HUES6 (cell line): ENCODE results near the gene MYO3B.
"Not testable (repeated sequence)": the region's sequence is repeated elsewhere in the genome, so short reads cannot be mapped to it uniquely, and the experiment has no call there.

Source experiments
- H3K27ac ChIP-seq: 2 replicates; pipeline ENCODE4 v1.7.0; 2013; ENCODE audit warnings: low read depth, mild to moderate bottlenecking, low read length, inconsistent platforms
- H3K27me3 ChIP-seq: 2 replicates; pipeline ENCODE4 v1.6.1; 2013; ENCODE audit warnings: low read length; ENCODE audit not compliant: control insufficient read depth, insufficient read depth
- H3K36me3 ChIP-seq: 2 replicates; pipeline ENCODE4 v1.6.1; 2013; ENCODE audit warnings: low read length; ENCODE audit not compliant: control insufficient read depth, insufficient read depth
- H3K4me1 ChIP-seq: 2 replicates; pipeline ENCODE4 v1.6.1; 2013; ENCODE audit warnings: low read length; ENCODE audit not compliant: control insufficient read depth, insufficient read depth
- H3K4me3 ChIP-seq: 2 replicates; pipeline ENCODE4 v1.5.1; 2013; ENCODE audit warnings: low read depth, low read length
- H3K9ac ChIP-seq: one replicate; pipeline ENCODE4 v1.6.1; 2013; ENCODE audit warnings: mild to moderate bottlenecking, low read length
- H3K9me3 ChIP-seq: 2 replicates; pipeline ENCODE4 v1.6.1; 2013; ENCODE audit warnings: low read depth, low read length; ENCODE audit not compliant: control insufficient read depth, insufficient read depth

The MYO3B gene

DNA sequence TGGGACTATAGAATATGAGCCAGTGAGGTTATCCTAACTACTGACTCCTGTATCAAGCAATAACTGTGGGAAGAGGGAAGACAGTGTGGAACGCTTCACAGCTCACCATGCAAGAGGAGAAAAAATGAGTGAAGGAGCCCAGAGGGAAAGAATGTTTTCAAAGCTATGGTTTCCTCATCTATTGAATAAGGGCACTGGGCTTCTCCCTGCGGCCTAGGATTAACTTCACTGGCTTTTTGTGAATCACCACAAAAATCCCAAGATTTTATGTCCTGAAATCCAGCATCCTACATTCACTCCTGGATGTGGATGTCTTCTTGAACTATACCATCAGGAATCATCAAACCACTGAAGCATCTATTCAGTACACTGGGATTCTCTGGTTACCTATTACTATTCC lies 492.7 kb downstream of the MYO3B start:
- no peak overlapping the region for H3K27ac ChIP-seq
- no peak overlapping the region for H3K4me3 ChIP-seq
- no peak overlapping the region for H3K9ac ChIP-seq
- no peaks in the 10 kb centered on the region for H3K27me3 ChIP-seq
- H3K4me1 ChIP-seq = peaks cover 13% of the 10 kb centered on the region; the same call in 1 of the 2 replicates
- H3K9me3 ChIP-seq = no peaks in the 10 kb centered on the region
- no peaks in the 10 kb centered on the region for H3K36me3 ChIP-seq

DNA sequence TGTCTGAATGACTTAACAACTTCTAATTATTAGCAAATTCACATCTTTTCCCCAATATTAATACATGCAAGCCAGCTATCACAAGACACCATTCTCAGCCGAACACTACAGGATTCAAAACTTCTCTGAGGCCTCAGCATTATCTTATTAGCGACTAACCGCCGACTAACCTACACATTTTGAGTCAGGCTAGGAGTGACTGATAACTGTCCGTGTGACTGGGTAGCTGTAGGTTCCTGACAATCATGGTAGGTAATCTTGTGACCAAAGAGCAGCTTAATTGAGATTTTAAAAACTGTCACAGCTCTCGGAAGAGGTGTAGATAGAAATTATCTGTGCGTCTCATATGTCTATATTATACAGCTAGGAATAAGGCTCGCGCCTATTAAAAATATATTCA lies 493.1 kb downstream of the MYO3B start:
- H3K36me3 ChIP-seq = no peaks in the 10 kb centered on the region

DNA sequence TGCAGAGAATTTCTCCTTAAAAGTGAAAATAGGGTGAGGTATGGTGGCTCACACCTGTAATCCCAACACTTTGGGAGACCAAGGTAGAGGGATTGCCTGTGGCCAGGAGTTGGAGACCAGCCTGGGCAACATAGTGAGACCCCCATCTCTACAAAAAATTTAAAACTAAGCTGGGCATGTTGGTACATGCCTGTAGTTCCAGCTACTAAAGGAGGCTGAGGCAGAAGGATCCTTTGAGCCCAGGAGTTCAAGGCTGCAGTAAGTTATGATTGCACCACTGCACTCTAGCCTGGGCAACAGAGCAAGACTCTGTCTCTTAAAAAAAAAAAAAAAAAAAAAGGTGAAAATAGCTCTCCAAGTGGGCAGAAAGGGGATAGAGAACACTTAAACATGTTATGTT lies 496.3 kb downstream of the MYO3B start:
- H3K4me1 ChIP-seq = peaks cover 22% of the 10 kb centered on the region
- H3K27ac ChIP-seq, H3K36me3 ChIP-seq, H3K9me3 ChIP-seq, H3K9ac ChIP-seq, H3K4me3 ChIP-seq, H3K27me3 ChIP-seq: not testable (repeated sequence)

More for the DNA sequence above, 493.1 kb downstream of the MYO3B start:
- no peak overlapping the region for H3K9ac ChIP-seq
- peaks cover 13% of the 10 kb centered on the region; the same call in 1 of the 2 replicates for H3K4me1 ChIP-seq
- no peak overlapping the region for H3K27ac ChIP-seq
- H3K27me3 ChIP-seq = no peaks in the 10 kb centered on the region
- no peaks in the 10 kb centered on the region for H3K9me3 ChIP-seq
- H3K4me3 ChIP-seq = no peak overlapping the region

DNA sequence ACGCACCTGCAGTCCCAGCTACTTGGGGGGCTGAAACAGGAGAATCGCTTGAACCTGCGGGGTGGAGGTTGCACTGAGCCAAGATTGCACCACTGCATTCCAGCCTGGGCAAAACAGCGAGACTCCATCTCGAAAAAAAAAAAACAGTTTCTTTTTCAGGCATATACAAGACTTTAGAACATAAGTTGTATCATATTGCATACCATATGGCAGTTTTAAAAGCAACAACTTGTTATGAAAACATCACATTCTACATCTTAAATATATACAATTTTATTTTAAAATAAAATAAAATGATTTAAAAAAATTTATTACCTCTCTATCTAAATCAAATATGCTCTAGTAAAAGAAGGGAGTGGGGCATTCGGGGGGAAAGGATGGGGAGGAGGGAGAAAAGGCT lies 497.8 kb downstream of the MYO3B start:
- H3K36me3 ChIP-seq = no peaks in the 10 kb centered on the region
- H3K4me3 ChIP-seq = no peak overlapping the region
- no peaks in the 10 kb centered on the region for H3K27me3 ChIP-seq

DNA sequence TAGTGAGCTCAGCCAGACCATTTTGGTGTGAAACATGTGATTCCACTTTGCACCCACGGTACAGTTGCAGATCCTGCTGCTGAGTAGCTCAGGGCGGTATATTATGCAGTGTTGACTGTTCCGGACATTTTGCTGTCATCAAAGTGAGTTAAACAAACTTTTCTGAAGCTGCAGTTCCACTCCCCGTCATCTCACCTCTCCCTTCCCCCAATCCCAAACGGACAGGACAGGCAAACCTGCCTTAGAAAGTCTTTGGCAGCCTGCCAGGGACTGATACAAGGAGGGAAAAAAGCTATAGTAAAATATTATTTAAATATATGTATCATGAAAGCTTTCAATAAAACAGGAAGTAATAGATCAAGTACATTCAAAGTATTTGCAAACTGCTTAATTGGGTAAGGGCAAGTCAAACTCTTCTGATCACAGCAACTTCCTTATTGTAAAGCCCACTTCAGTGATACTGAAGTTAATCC lies 501.7 kb downstream of the MYO3B start:
- no peaks in the 10 kb centered on the region for H3K9me3 ChIP-seq
- H3K4me1 ChIP-seq = peaks cover 38% of the 10 kb centered on the region
- H3K27ac ChIP-seq = peak overlapping the region; percentile 93; the same call in 1 of the 2 replicates
- peak overlapping the region; percentile 67 for H3K9ac ChIP-seq
- no peaks in the 10 kb centered on the region for H3K36me3 ChIP-seq
- no peaks in the 10 kb centered on the region for H3K27me3 ChIP-seq
- peak overlapping the region; percentile 34 for H3K4me3 ChIP-seq

More for the DNA sequence above, 497.8 kb downstream of the MYO3B start:
- Histone ChIP-seq H3K9ac (no peak overlapping the region), H3K27ac (no peak overlapping the region), H3K4me1 (peaks cover 33% of the 10 kb centered on the region), H3K9me3 (no peaks in the 10 kb centered on the region)

DNA sequence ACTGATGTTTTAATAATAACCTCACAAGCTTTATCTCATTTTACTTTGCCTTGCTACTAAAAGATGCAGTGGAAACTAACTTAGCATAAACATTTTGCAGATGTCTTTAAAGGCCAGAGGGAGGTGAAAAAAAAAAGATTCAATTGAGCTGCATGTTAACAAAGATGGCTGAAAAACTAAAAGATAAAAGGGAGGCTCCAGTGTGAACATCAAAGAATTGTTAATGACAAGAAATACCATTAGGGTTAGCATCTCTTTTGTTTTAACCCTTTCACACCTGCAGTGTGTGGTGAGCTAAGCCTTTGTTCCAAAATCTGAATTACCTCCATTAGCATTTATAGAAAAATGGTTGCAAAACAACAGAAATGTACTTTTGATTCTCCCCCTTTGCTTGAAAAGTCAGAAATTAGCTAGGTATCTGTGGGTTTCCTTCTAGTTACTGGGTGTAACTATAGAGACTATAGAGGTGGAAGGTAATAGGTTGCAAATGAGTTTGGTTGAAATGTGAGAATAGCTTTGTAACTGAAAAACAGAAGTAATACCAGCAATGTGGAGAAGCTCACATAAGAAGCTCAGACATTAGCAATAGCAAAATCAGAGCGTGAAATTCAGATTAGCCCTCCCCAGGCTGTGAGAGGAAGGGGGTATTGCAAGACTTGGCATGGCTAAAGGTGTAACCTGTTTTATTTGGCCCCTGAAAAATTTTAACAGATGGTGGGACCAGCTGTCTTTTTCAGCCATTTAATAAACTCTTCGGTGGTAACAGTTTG lies 502.4 kb downstream of the MYO3B start:
- Histone ChIP-seq H3K36me3 (no peaks in the 10 kb centered on the region), H3K27me3 (no peaks in the 10 kb centered on the region), H3K27ac (peak overlapping the region; percentile 93), H3K4me3 (peak overlapping the region; percentile 34), H3K4me1 (peaks cover 40% of the 10 kb centered on the region), H3K9ac (peak overlapping the region; percentile 67), H3K9me3 (no peaks in the 10 kb centered on the region)

DNA sequence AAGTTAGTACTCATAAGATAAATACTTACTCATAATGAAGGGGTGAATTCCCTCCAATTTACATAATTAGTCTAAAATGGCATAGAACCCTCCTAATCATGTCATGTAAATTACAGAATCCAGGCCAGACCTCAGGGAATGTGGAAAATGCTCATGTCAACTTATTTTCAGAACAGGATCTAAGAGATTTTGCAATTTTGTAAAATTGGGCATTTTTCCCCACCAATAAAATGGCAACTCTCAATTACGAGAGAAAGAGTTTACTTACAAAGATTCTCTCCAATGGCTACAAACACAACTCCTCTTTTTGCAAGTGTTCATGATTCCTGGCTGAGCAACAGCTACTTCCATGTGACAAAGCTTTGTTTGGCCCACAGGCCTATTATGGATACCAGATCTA lies 503.4 kb downstream of the MYO3B start:
- Histone ChIP-seq H3K36me3 (no peaks in the 10 kb centered on the region), H3K27ac (peak overlapping the region; percentile 93; the same call in 1 of the 2 replicates), H3K4me1 (peaks cover 47% of the 10 kb centered on the region), H3K9ac (peak overlapping the region; percentile 67), H3K4me3 (no peak overlapping the region), H3K9me3 (no peaks in the 10 kb centered on the region), H3K27me3 (no peaks in the 10 kb centered on the region)

DNA sequence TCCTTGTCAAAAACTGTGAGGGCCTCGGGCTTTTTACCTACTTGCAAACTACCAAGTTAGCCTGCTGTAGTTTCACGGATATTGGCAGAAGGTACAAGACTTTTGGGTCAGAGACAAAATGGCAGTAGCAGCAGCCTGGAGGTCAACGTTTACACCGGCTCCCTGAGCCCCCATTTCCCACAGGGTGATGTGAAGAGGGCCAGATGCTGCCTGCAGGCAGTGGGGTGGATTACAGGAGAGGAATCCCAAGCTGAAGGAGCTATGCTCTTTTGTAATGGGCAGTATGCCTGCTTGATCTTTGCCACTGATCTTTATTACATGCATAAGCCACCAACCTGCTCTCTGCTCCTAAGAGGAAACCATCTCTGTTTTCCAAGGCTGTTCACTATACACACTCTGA lies 507.6 kb downstream of the MYO3B start:
- H3K4me1 ChIP-seq = peaks cover 35% of the 10 kb centered on the region
- H3K27me3 ChIP-seq = no peaks in the 10 kb centered on the region
- H3K9ac ChIP-seq = no peak overlapping the region
- H3K36me3 ChIP-seq = no peaks in the 10 kb centered on the region
- no peaks in the 10 kb centered on the region for H3K9me3 ChIP-seq
- no peak overlapping the region for H3K4me3 ChIP-seq
- peak overlapping the region; percentile 36; the same call in 1 of the 2 replicates for H3K27ac ChIP-seq

DNA sequence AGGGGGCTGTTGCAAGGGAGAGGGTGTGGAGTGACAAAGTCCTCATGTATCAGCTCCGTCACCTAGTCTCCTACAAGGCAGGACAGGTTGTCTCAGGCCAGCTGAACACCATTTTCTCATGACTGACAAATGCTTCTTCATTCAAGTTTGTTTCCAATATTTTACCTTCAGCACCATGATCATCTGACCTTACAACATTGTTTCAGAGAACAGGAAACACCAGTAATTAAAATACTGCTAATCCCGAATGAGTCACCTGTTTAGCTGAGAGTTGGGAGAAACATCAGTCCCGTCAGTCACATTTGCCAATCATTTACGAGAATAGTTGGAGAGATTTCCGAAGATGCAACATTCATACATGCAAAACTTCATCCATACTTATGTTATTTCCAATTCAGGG lies 511.5 kb downstream of the MYO3B start:
- no peaks in the 10 kb centered on the region for H3K9me3 ChIP-seq
- H3K4me1 ChIP-seq = peaks cover 31% of the 10 kb centered on the region
- no peaks in the 10 kb centered on the region for H3K36me3 ChIP-seq
- H3K9ac ChIP-seq = no peak overlapping the region
- H3K4me3 ChIP-seq = no peak overlapping the region
- H3K27ac ChIP-seq = no peak overlapping the region
- H3K27me3 ChIP-seq = no peaks in the 10 kb centered on the region

DNA sequence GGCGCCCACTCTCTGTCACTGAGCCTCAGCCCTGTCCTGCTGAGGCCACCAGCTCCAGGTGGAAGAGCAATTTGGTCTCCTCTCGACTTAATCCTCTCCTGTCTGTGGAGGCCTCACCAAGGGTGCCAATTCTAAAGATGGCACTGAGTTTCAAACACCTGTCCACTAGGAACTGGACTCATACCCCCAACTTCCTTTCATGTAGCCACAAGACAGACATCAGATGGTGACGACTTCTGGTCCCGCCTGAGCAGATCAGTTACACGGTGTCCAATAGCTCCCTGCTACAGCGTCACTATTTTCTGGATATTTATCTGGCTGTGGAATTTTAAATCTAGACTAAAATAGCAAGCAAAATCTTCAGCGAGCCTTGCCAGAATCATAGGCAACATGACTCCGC lies 512.7 kb downstream of the MYO3B start:
- H3K4me1 ChIP-seq = peaks cover 35% of the 10 kb centered on the region
- H3K4me3 ChIP-seq = no peak overlapping the region
- H3K9ac ChIP-seq = no peak overlapping the region
- H3K27ac ChIP-seq = no peak overlapping the region
- no peaks in the 10 kb centered on the region for H3K9me3 ChIP-seq
- H3K27me3 ChIP-seq = no peaks in the 10 kb centered on the region
- H3K36me3 ChIP-seq = no peaks in the 10 kb centered on the region

DNA sequence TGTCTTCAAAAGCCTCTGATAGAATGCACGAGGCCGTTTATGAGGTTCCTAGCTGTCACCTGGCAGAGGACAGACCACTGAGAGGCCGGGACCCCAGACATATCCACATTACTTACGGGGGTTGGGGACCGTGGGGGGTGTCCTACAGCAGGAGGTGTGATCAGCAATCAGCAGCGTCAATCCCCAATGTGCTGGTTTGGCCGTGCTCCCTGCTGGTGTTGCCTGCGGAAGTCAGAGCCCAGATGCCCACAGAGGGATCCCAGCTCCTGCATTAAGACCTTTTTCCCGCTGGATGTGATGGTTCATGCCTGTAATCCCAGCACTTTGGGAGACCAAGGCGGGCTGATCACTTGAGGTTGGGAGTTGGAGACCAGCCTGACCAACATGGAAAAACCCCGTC lies 516.4 kb downstream of the MYO3B start:
- Histone ChIP-seq H3K4me1 (peaks cover 43% of the 10 kb centered on the region), H3K36me3 (no peaks in the 10 kb centered on the region), H3K27me3 (no peaks in the 10 kb centered on the region), H3K4me3 (no peak overlapping the region), H3K9ac (no peak overlapping the region), H3K9me3 (no peaks in the 10 kb centered on the region), H3K27ac (no peak overlapping the region)
